GM19324 (cell line): ENCODE data around the gene TLCD3B.

Experiments used
- ATAC-seq: cut with Tn5 transposase; IDR thresholded peaks from one replicate; pipeline ENCODE4 v1.9.1; 2021; ENCODE audit warnings: mild to moderate bottlenecking, moderate library complexity; ENCODE audit not compliant: unreplicated experiment, low FRiP score

Gene TLCD3B

GRCh38 chr16:30006659-30007377 is 24.3 kb downstream of the TLCD3B start:
- ATAC-seq, result no peak

DNA sequence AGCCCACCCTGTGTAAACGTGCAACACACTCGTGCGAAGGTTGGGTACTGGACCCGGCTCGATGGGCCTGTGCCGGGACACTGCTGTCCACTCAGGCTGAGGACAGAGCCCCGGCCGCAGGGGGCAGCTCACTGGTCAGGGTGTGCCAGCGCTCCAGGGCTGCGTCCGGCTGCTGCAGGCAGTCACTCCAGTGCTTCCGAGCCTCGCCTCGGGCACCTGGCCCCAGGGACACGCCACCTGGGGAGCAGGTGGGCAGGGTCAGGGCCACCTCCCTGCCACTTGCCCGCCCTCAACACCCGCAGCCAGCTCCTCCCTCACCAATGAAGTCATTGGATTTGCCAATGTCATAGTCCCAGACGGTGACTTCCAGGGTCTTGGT is 25.0 kb downstream of the TLCD3B start:
- ATAC-seq, result no peak

DNA sequence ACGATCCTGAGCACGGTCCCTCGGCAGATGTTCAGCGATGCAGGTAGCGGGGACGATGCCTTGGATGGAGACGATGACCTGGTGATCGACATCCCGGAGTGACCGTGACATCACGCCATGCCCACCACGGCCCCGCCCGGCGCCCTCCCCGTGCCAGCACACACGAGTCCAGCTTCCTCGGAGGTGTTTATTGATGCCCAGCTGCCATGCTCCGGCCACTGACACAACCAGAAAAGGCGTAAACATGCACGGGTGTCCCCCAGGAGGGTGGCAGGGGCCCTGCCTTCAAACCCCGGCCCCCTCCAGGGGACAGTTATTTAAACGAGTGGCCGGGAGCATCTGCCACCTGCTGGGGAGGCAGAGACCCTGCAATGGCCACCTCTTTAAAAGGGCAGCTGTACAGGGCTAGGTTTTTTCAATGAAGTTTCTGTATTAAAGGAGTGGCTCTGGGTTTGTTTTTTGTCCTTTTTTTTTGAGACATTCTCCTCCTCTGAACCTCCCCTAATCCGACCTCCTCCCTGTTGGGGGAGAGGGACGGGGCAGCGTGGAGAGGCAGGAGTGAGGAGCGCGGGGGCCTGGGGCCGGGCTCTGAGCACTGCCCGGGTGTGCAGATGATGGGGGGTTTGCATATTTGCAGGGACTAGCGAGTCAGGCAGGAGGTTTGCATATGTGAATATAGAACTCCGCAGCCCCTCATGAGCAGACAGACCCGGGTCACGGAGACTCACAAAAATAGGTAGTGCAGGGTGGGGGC is 25.6 kb downstream of the TLCD3B start:
- ATAC-seq, result no peak

- no peak for ATAC-seq
These were observed 26.2 kb downstream of the TLCD3B start for GRCh38 chr16:30004811-30005242.

GRCh38 chr16:30004424-30004776 is 26.7 kb downstream of the TLCD3B start:
- no peak for ATAC-seq

DNA sequence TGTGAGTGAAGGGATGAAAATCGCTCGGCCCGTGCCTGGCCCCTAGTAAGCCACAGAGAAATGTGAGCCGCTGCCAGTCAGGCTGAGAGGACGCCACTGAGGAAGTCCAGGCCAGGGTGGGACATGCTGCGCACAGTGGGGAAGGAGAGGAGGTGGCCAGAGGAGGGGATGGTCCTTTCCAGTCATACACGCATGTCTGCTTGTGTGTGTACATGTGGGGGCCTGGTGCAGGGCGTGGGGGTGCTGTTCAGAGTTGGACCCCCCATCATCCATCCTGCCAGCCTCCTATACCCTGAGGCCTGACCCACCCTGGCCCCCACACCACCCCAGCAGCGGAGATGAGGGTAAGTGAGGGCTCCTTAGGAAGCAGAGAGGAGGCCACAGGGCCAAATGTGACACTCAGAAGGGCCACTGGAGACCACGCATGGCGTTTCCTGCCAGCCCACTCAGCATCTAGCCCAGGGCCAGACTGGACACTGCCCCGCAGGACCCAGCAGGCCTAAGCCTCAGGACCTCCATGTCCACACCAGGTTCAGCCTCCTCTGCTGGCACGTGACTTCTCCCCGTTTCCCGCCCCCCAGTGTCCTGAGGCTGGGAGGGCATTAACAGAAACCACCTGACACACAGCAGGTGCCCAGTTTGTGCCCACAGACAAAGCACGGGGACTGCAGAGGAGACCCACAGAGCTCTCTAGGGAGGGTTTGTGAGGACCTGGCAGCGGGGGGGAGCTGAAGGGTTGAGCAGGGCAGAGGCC is 27.2 kb downstream of the TLCD3B start:
- ATAC-seq, result no peak

DNA sequence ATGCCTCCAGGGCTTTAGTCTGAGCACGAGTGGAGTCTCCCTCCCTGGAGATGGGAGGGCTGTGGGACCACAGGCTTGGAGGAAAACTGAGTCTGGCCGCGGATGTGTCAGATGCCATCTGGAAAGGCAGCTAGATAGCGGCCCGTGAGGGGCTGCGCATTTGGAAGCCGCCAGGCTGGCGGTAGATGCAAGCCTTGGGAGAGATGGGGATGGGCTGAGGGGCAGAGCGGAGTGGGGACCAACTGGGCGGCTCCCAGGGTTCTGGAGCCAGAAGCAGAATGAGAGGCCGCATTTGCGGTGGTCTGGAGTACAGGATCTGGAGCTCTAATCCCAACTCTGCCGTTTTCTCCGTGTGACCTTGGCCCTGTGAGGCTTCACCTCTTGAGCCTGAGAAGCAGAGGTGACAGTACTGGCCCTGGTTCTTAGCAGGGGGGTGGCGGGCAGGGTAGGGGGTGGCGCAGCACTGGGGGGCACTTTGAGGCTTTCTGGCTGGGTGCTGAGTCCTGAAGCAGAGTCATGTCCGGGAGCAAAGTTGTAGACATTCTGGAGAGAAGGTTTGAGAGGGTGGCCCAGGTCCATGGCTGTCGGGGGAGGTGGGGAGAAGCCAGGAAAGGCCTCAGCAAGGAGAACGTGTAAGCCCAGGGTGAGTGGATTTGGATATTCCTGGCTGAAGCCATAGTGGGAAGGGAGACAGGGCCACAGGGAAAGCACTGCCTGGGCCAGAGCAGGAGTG is 28.3 kb downstream of the TLCD3B start:
- no peak for ATAC-seq

- no peak for ATAC-seq
These were observed 30.1 kb downstream of the TLCD3B start for GRCh38 chr16:30000735-30001631.

- ATAC-seq, result no peak
These were observed 31.5 kb downstream of the TLCD3B start for GRCh38 chr16:29999605-30000004.

GRCh38 chr16:29996766-29997250 is 34.3 kb downstream of the TLCD3B start:
- no peak for ATAC-seq

GRCh38 chr16:29995911-29996765 is 34.9 kb downstream of the TLCD3B start, which contains the start of gene INO80E:
INO80E (plus strand) TSS chr16:29996241; CDS start chr16:29996311, 70 bp downstream.
- peak; percentile 94 for ATAC-seq

GRCh38 chr16:29995324-29995910 is 35.7 kb downstream of the TLCD3B start, which contains the start of gene HIRIP3:
HIRIP3 (minus strand) TSS chr16:29995617; CDS start chr16:29995605, 12 bp downstream.
- ATAC-seq, result peak; percentile 66

- ATAC-seq, result peak; percentile 13
These were observed 36.3 kb downstream of the TLCD3B start for GRCh38 chr16:29994600-29995323.

GRCh38 chr16:29993903-29994599 is 37.0 kb downstream of the TLCD3B start:
- ATAC-seq, result no peak

GRCh38 chr16:29993191-29993902 is 37.7 kb downstream of the TLCD3B start:
- ATAC-seq, result no peak

GRCh38 chr16:29992344-29992967 is 38.6 kb downstream of the TLCD3B start:
- no peak for ATAC-seq
